Endothelial cell of umbilical vein (primary cell): ENCODE data around the gene PTGER2. TPM values are rescaled to one million over a fixed set of nuclear protein-coding genes. Genes with fewer than 3 reads are reported as not detected.
A peak's percentile ranks its signal among the peaks of the same experiment; 100 is the strongest.

Source experiments
- Bru-seq: library from RNA; stranded (reverse); fragments of 400-500 nt; gene quantifications from one replicate; lab custom pipeline; 2021; lab: Mats Ljungman, UMichigan
- BruChase-seq, 2 experiments: library from RNA; stranded (reverse); fragments of 400-500 nt; gene quantifications; one replicate each; lab custom pipeline; 2021; lab: Mats Ljungman, UMichigan
- BruUV-seq: library from RNA; stranded (reverse); fragments of 400-500 nt; replicated peaks from 2 replicates; lab custom pipeline; 2021; lab: Mats Ljungman, UMichigan
- CTCF ChIA-PET: fragments of 300-600, 350-600 bp; sonication (Branson Sonifier 250); formaldehyde crosslinking; loops from one replicate; lab custom pipeline; 2021; ENCODE audit warnings: antibody characterized with exemption, inconsistent platforms; lab: Charles Lee
- POLR2A ChIA-PET: fragments of 300-600, 350-600 bp; sonication (Branson Sonifier 250); formaldehyde crosslinking; loops from one replicate; lab custom pipeline; 2021; ENCODE audit warnings: antibody characterized with exemption, inconsistent platforms; lab: Charles Lee
- DNase-seq: peaks from one replicate; pipeline ENCODE4 v3.0.0-alpha.2; 2011; ENCODE audit warnings: low read depth, low spot score
- FAIRE-seq: peaks from 2 replicates; lab custom pipeline; 2011; peaks lifted over from hg19 to GRCh38; lab: Jason Lieb, UNC
- H2AFZ ChIP-seq: 2 replicates; pipeline ENCODE4 v1.6.0; 2012; ENCODE audit warnings: low read depth, low read length, control low read depth, inconsistent platforms
- H3K27ac ChIP-seq: 2 replicates; pipeline ENCODE4 v1.5.1; 2011; ENCODE audit warnings: low read depth, mild to moderate bottlenecking, control low read depth, low read length, moderate library complexity; ENCODE audit not compliant: insufficient read depth
- H3K27me3 ChIP-seq, 2 experiments: 2 replicates each; pipeline versions ENCODE4 v1.6.0 to v1.6.1; 2011; ENCODE audit warnings: low read length in 2 of 2, mixed read lengths in 1 of 2; ENCODE audit not compliant: control insufficient read depth in 2 of 2, insufficient read depth in 2 of 2
- H3K36me3 ChIP-seq, 2 experiments: 2 replicates in 1 of 2; 3 replicates in 1 of 2; pipeline ENCODE4 v1.5.1; 2011; ENCODE audit warnings: low read length in 2 of 2, mild to moderate bottlenecking in 1 of 2, moderate library complexity in 1 of 2; ENCODE audit not compliant: control insufficient read depth in 2 of 2, insufficient read depth in 2 of 2; ENCODE audit errors: extremely low read depth in 1 of 2
- H3K4me1 ChIP-seq: 3 replicates; pipeline ENCODE4 v1.5.1; 2011; ENCODE audit warnings: mild to moderate bottlenecking, low read length; ENCODE audit not compliant: control insufficient read depth, insufficient read depth; ENCODE audit errors: extremely low read depth
- H3K4me2 ChIP-seq: 2 replicates; pipeline ENCODE4 v1.6.1; 2011; ENCODE audit warnings: low read length, control low read depth, mixed read lengths; ENCODE audit not compliant: insufficient read depth
- H3K4me3 ChIP-seq, 3 experiments: fragments of 200-600 bp in 1 of 3; sonication (generic), shearing (Covaris generic) in 1 of 3; replicated peaks in 1 of 3; 2 replicates each; pipeline ENCODE4 v1.5.1; 2011 to 2016; ENCODE audit warnings: control low read depth in 3 of 3, low read length in 3 of 3, mild to moderate bottlenecking in 2 of 3, inconsistent platforms in 1 of 3, low read depth in 1 of 3, moderate library complexity in 1 of 3; ENCODE audit not compliant: insufficient read depth in 1 of 3
- H3K79me2 ChIP-seq: 2 replicates; pipeline ENCODE4 v1.6.0; 2012; ENCODE audit warnings: low read length, inconsistent platforms; ENCODE audit not compliant: control insufficient read depth, insufficient read depth
- H3K9ac ChIP-seq: replicated peaks from 2 replicates; pipeline ENCODE3; 2011; ENCODE audit warnings: low read length, control low read depth; ENCODE audit not compliant: insufficient read depth; ENCODE audit errors: extremely low read depth
- H3K9me1 ChIP-seq: replicated peaks from 3 replicates; pipeline ENCODE4 v1.6.0; 2011; ENCODE audit warnings: mild to moderate bottlenecking, low read length; ENCODE audit not compliant: control insufficient read depth, insufficient read depth; ENCODE audit errors: extremely low read depth
- H3K9me3 ChIP-seq: replicated peaks from 2 replicates; pipeline ENCODE4 v1.5.1; 2012; ENCODE audit warnings: low read length, inconsistent platforms; ENCODE audit not compliant: control insufficient read depth, insufficient read depth
- H4K20me1 ChIP-seq: replicated peaks from 2 replicates; pipeline ENCODE3; 2011; ENCODE audit warnings: mild to moderate bottlenecking, low read length; ENCODE audit not compliant: control insufficient read depth, insufficient read depth; ENCODE audit errors: extremely low read depth
- CTCF ChIP-seq, 2 donors: IDR thresholded peaks; 1 replicate in 1 of 2; 2 replicates in 1 of 2; pipeline ENCODE4 v1.5.1; 2011; ENCODE audit warnings: low read length in 2 of 2, mild to moderate bottlenecking in 2 of 2, moderate library complexity in 2 of 2, control low read depth in 1 of 2, inconsistent platforms in 1 of 2, low read depth in 1 of 2; ENCODE audit not compliant: insufficient read depth in 1 of 2; ENCODE audit errors: extremely low read depth in 1 of 2
- EZH2 ChIP-seq: IDR thresholded peaks from 2 replicates; pipeline ENCODE4 v1.6.1; 2012; ENCODE audit warnings: borderline replicate concordance, low read depth, mild to moderate bottlenecking, moderate library complexity, low read length, inconsistent platforms; ENCODE audit not compliant: severe bottlenecking
- FOS ChIP-seq: IDR thresholded peaks from 2 replicates; pipeline ENCODE4 v1.6.1; 2011; ENCODE audit warnings: mild to moderate bottlenecking, low read length, moderate library complexity, borderline replicate concordance; ENCODE audit not compliant: insufficient read depth
- GATA2 ChIP-seq: IDR thresholded peaks from 2 replicates; pipeline ENCODE4 v1.7.0; 2011; ENCODE audit warnings: low read depth, mild to moderate bottlenecking, moderate library complexity, mixed read lengths, low read length; ENCODE audit not compliant: insufficient read length, insufficient read depth
- JUN ChIP-seq: IDR thresholded peaks from 2 replicates; pipeline ENCODE4 v1.6.1; 2011; ENCODE audit warnings: borderline replicate concordance, low read depth; ENCODE audit not compliant: insufficient read length, insufficient read depth
- MAX ChIP-seq: IDR thresholded peaks from 2 replicates; pipeline ENCODE4 v1.6.1; 2011; ENCODE audit not compliant: insufficient read depth, insufficient read length
- MYC ChIP-seq: IDR thresholded peaks from one replicate; pipeline ENCODE4 v1.6.1; 2011; ENCODE audit warnings: mild to moderate bottlenecking, low read depth, low read length
- POLR2A ChIP-seq: IDR thresholded peaks from 2 replicates; pipeline ENCODE4 v1.6.1; 2012; ENCODE audit warnings: low read depth, mild to moderate bottlenecking, control low read depth, low read length
- POLR2AphosphoS5 ChIP-seq: IDR thresholded peaks from 2 replicates; pipeline ENCODE4 v1.6.1; 2012; ENCODE audit warnings: low read depth, mild to moderate bottlenecking, control low read depth, low read length, moderate library complexity; ENCODE audit not compliant: insufficient read depth
- dilution Hi-C: fragments of 300-500 bp; cut with MboI; formaldehyde crosslinking; loops from one replicate; pipeline ENCODE4 v1.15.0; 2019; ENCODE audit warnings: low sequenced_read_pairs; ENCODE audit not compliant: extremely low pct_ligation_motif_present
- intact Hi-C: fragments of 100-400 bp; cut with micrococcal nuclease; formaldehyde crosslinking; loops from one replicate; pipeline ENCODE4 v1.10.0; 2022
- long read RNA-seq: library from polyadenylated mRNA; stranded (forward); transcript quantifications from one replicate; pipeline ENCODE4 v2.0.0, GENCODE V29; 2021
- polyA minus RNA-seq, 3 experiments: library from RNA; depleted of rRNA, polyadenylated mRNA; stranded (reverse); fragments of >200 nt; gene quantifications; 1 replicate in 1 of 3; 2 replicates in 2 of 3; pipeline ENCODE4 v1.2.3, GENCODE V29; 2011
- polyA plus RNA-seq, 4 experiments: library from polyadenylated mRNA; depleted of rRNA in 3 of 4; stranded (reverse) in 3 of 4; unstranded in 1 of 4; fragments of >200 nt; gene quantifications; 2 replicates each; pipeline versions ENCODE4 v1.2.1 to v1.2.3, GENCODE V29; 2011 to 2012; ENCODE audit warnings: missing spikeins in 1 of 4
- total RNA-seq: library from RNA; stranded (reverse); gene quantifications from 2 replicates; pipeline ENCODE4 v1.2.3, GENCODE V29; 2021

Gene PTGER2
- total RNA-seq (not detected in 2 replicates), polyA plus RNA-seq (not detected in 2 replicates), polyA minus RNA-seq (not detected in 2 replicates), Bru-seq, nascent RNA (not detected), BruChase-seq, experiment 1, labeled RNA remaining after a 6-hour chase (not detected), BruChase-seq, experiment 2, labeled RNA remaining after a 2-hour chase (not detected)
- not detected in 2 replicates for polyA plus RNA-seq (2011; cell fraction: cytosol; rRNA removed)
- polyA plus RNA-seq (2011; cell fraction: nucleus; rRNA removed): not detected in 2 replicates
- polyA plus RNA-seq (2012): not detected in 2 replicates
- polyA minus RNA-seq (2011; cell fraction: cytosol; rRNA and poly(A)+ RNA removed): not detected
- polyA minus RNA-seq (2011; cell fraction: nucleus; rRNA and poly(A)+ RNA removed): not detected in 2 replicates
- long read RNA-seq: 0 reads

- peak within 1 kb of the TSS in 2 of 3 experiments; percentile 24 to 30 for H3K4me3 ChIP-seq
- dilution Hi-C loops: no loop called here
- no peaks in the 10 kb centered on the region for H4K20me1 ChIP-seq
- no peaks in the 10 kb centered on the region for H3K79me2 ChIP-seq
- intact Hi-C loops: loop anchor here (5.0 kb wide), 1 partner anchor 393 kb away; the partner anchor contains the start of gene PSMC6
- BruUV-seq: no TSS peak
- H3K9me3 ChIP-seq: no peaks in the 10 kb centered on the region
- DNase-seq (peak; percentile 60), FAIRE-seq (no peak)
- peak within 1 kb of the TSS; percentile 75 for H3K4me2 ChIP-seq
- H2AFZ ChIP-seq: peak within 1 kb of the TSS; percentile 49
- H3K27ac ChIP-seq: no peak within 1 kb of the TSS
- TF ChIP-seq FOS (no peak), MAX (no peak), EZH2 (peak; percentile 5)
- peaks cover 11% of the 10 kb centered on the region for H3K4me1 ChIP-seq
- peaks cover 55 to 68% of the 10 kb centered on the region in 2 experiments for H3K27me3 ChIP-seq
- ChIA-PET CTCF (no interaction called here), POLR2A (no interaction called here)
- no peak within 1 kb of the TSS for H3K9ac ChIP-seq
- H3K36me3 ChIP-seq: no peaks in the 10 kb centered on the region
- H3K9me1 ChIP-seq: no peaks in the 10 kb centered on the region
Observed at GRCh38 chr14:52313903-52314594, at the start of gene PTGER2. TSS of gene PTGER2 (plus strand) at chr14:52314312. CDS start at chr14:52314549, 237 bp downstream.

- no TSS peak for BruUV-seq
- Histone ChIP-seq H3K9me1 (no peaks in the 10 kb centered on the region), H4K20me1 (no peaks in the 10 kb centered on the region), H2AFZ (no peak overlapping the region), H3K36me3 (no peaks in the 10 kb centered on the region), H3K9me3 (no peaks in the 10 kb centered on the region), H3K79me2 (no peaks in the 10 kb centered on the region), H3K9ac (no peak overlapping the region), H3K27ac (no peak overlapping the region), H3K27me3 (peaks cover 56 to 57% of the 10 kb centered on the region in 2 experiments), H3K4me1 (peaks cover 7% of the 10 kb centered on the region), H3K4me3 (no peak overlapping the region), H3K4me2 (no peak overlapping the region)
- DNase-seq: peak; percentile 61
- FAIRE-seq: no peak
- no peak for TF ChIP-seq EZH2
- TF ChIP-seq FOS: no peak
- no peak for TF ChIP-seq MYC
- TF ChIP-seq MAX: no peak
- no peak for TF ChIP-seq JUN
- TF ChIP-seq POLR2AphosphoS5: peak; percentile 49
- peak; percentile 34 for TF ChIP-seq GATA2
- TF ChIP-seq POLR2A: no peak
- TF ChIP-seq CTCF (IDR thresholded peaks at IDR 0.05; ENCODE audit: extremely low read depth in 1 of 2, insufficient read depth in 1 of 2, low read depth in 1 of 2, low read length in 2 of 2): no peak
- intact Hi-C loops (no loop called here), dilution Hi-C loops (no loop called here)
- POLR2A ChIA-PET: no interaction called here
- CTCF ChIA-PET: no interaction called here
Observed at GRCh38 chr14:52265253-52265652, 48.9 kb upstream of the PTGER2 start.
